B cell (primary cell): ENCODE results near the gene FAM3D. TPM values are rescaled to one million over a fixed set of nuclear protein-coding genes. Genes with fewer than 3 reads are reported as not detected.

ENCODE experiments used
- ATAC-seq: fragments of 200-7000 bp; cut with Tn5 transposase; one replicate; pipeline ENCODE4 v1.10.0; 2021; ENCODE audit warnings: low read depth, mild to moderate bottlenecking, moderate number of reproducible peaks, moderate library complexity
- CTCF ChIA-PET: fragments of 350-600 bp; sonication (Branson Sonifier 250); formaldehyde crosslinking; loops from one replicate; lab custom pipeline; 2021; ENCODE audit warnings: antibody characterized with exemption, inconsistent platforms; lab: Charles Lee
- POLR2A ChIA-PET: fragments of 350-600 bp; sonication (Branson Sonifier 250); formaldehyde crosslinking; loops from one replicate; lab custom pipeline; 2021; ENCODE audit warnings: antibody characterized with exemption; lab: Charles Lee
- DNase-seq: peaks from one replicate; pipeline ENCODE4 v3.0.0; 2013
- H2AFZ ChIP-seq: 2 replicates; pipeline ENCODE4 v1.6.1; 2012; ENCODE audit warnings: mild to moderate bottlenecking, low read depth, low read length; ENCODE audit not compliant: insufficient read depth, poor library complexity, severe bottlenecking
- H3K27ac ChIP-seq, 2 donors: 1 replicate in 1 of 2; 2 replicates in 1 of 2; pipeline ENCODE4 v1.5.1; 2012 to 2013; ENCODE audit warnings: low read length in 2 of 2, mild to moderate bottlenecking in 2 of 2, moderate library complexity in 1 of 2
- H3K27me3 ChIP-seq, 4 experiments: fragments of 200-600 bp in 1 of 4; sonication (generic) in 1 of 4; replicated peaks in 1 of 4; 1 replicate in 2 of 4; 2 replicates in 2 of 4; pipeline versions ENCODE4 v1.6.1 to v1.7.0; 2013 to 2016; ENCODE audit warnings: low read length in 3 of 4, mild to moderate bottlenecking in 2 of 4, mixed read lengths in 1 of 4, moderate library complexity in 1 of 4; ENCODE audit not compliant: insufficient read depth in 4 of 4, control insufficient read depth in 3 of 4; ENCODE audit errors: control extremely low read depth in 1 of 4
- H3K36me3 ChIP-seq, 2 experiments: replicated peaks in 1 of 2; 1 replicate in 1 of 2; 2 replicates in 1 of 2; pipeline versions ENCODE4 v1.6.1 to v1.7.1; 2013; ENCODE audit warnings: low read length in 1 of 2; ENCODE audit not compliant: insufficient read depth in 2 of 2, control insufficient read depth in 1 of 2; ENCODE audit errors: control extremely low read depth in 1 of 2, extremely low read depth in 1 of 2
- H3K4me1 ChIP-seq, 2 donors: fragments of 200-600 bp in 1 of 2; sonication (generic) in 1 of 2; 1 replicate in 1 of 2; 2 replicates in 1 of 2; pipeline versions ENCODE4 v1.5.1 to v1.6.1; 2013 to 2017; ENCODE audit warnings: low read length in 2 of 2; ENCODE audit not compliant: control insufficient read depth in 2 of 2, insufficient read depth in 2 of 2
- H3K4me2 ChIP-seq: replicated peaks from 2 replicates; pipeline ENCODE3; 2012; ENCODE audit warnings: mild to moderate bottlenecking, low read depth, low read length; ENCODE audit not compliant: poor library complexity, severe bottlenecking
- H3K4me3 ChIP-seq, 5 experiments: fragments of 200-600 bp in 1 of 5; sonication (generic) in 1 of 5; 1 replicate in 3 of 5; 2 replicates in 2 of 5; pipeline versions ENCODE4 v1.5.1 to v1.7.0; 2011 to 2016; ENCODE audit warnings: low read length in 4 of 5, mild to moderate bottlenecking in 4 of 5, low read depth in 2 of 5, control low read depth in 1 of 5, moderate library complexity in 1 of 5; ENCODE audit not compliant: insufficient read depth in 1 of 5; ENCODE audit errors: control extremely low read depth in 1 of 5, extremely low read depth in 1 of 5
- H3K79me2 ChIP-seq: fragments of 200-600 bp; sonication (generic); one replicate; pipeline ENCODE4 v1.6.0; 2016; ENCODE audit warnings: low read length; ENCODE audit not compliant: control insufficient read depth, insufficient read depth
- H3K9ac ChIP-seq: fragments of 200-600 bp; sonication (generic); 2 replicates; pipeline ENCODE4 v1.6.1; 2017; ENCODE audit warnings: mild to moderate bottlenecking, low read length, moderate library complexity
- H3K9me3 ChIP-seq, 3 donors: one replicate each; pipeline versions ENCODE4 v1.6.1 to v1.7.1; 2013; ENCODE audit warnings: low read length in 2 of 3; ENCODE audit not compliant: control insufficient read depth in 2 of 3, insufficient read depth in 1 of 3; ENCODE audit errors: control extremely low read depth in 1 of 3
- H4K20me1 ChIP-seq: 2 replicates; pipeline ENCODE4 v1.6.0; 2012; ENCODE audit warnings: mild to moderate bottlenecking, low read length; ENCODE audit not compliant: insufficient read depth, control insufficient read depth, poor library complexity, severe bottlenecking
- H3K27ac Mint-ChIP-seq: one replicate; pipeline ENCODE4 v1.8.0; 2021; ENCODE audit warnings: mixed read lengths
- H3K27me3 Mint-ChIP-seq: one replicate; pipeline ENCODE4 v1.8.0; 2021; ENCODE audit warnings: mixed read lengths
- H3K4me1 Mint-ChIP-seq: one replicate; pipeline ENCODE4 v1.8.0; 2021; ENCODE audit warnings: mixed read lengths
- H3K4me3 Mint-ChIP-seq: one replicate; pipeline ENCODE4 v1.8.0; 2021; ENCODE audit warnings: mixed read lengths
- H3K9me3 Mint-ChIP-seq: one replicate; pipeline ENCODE4 v1.8.0; 2022; ENCODE audit warnings: mixed read lengths; ENCODE audit not compliant: insufficient read depth
- CTCF ChIP-seq: fragments of 200-600 bp; IDR thresholded peaks from one replicate; pipeline ENCODE4 v1.8.0; 2022; ENCODE audit warnings: antibody characterized with exemption, mild to moderate bottlenecking
- EZH2 ChIP-seq: IDR thresholded peaks from 2 replicates; pipeline ENCODE4 v1.6.1; 2012; ENCODE audit warnings: borderline replicate concordance, low read depth, mild to moderate bottlenecking, moderate library complexity, low read length; ENCODE audit not compliant: insufficient read depth, poor library complexity, severe bottlenecking
- intact Hi-C: fragments of 100-400 bp; cut with micrococcal nuclease; formaldehyde crosslinking; loops from one replicate; pipeline ENCODE4 v1.10.0; 2022
- polyA plus RNA-seq: library from polyadenylated mRNA; depleted of rRNA; stranded (reverse); fragments of >200 nt; gene quantifications from 2 replicates; pipeline ENCODE4 v1.2.3, GENCODE V29; 2012
- total RNA-seq, 2 donors: library from RNA; stranded (reverse); fragments of 120-200 nt in 1 of 2; gene quantifications; 1 replicate in 1 of 2; 2 replicates in 1 of 2; pipeline versions ENCODE4 v1.2.3 to v1.2.4, GENCODE V29; 2013 to 2022

Gene FAM3D
- total and polyA plus RNA-seq, 2 donors (not counting 1 experiment from before 2014, with no cell fraction given): not detected

DNA sequence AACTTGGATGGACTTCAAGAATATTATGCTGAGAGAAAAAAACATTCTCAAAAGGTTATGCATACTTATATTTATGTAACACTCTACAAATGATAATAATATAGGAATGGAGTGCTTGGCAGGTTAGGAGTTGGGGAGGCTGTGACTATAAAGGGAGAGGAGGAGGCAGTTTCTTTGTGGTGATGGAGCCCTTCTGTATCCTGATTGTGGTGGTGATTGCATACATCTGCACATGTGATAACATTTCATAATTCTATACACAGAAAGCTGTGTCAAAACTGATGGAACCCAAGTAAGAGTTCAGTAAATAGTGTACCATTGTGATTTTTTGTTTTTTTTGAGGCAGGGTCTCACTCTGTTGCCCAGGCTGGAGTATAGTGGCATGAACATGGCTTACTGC, 31.7 kb upstream of the FAM3D start:
- CTCF ChIA-PET: no interaction called here
- Histone ChIP-seq H3K9ac (no peak overlapping the region), H3K27me3 (no peaks in the 10 kb centered on the region), H3K4me2 (no peak overlapping the region), H3K4me1 (no peaks in the 10 kb centered on the region), H3K79me2 (no peaks in the 10 kb centered on the region), H4K20me1 (no peaks in the 10 kb centered on the region), H3K4me3 (no peak overlapping the region), H3K36me3 (no peaks in the 10 kb centered on the region), H3K9me3 (no peaks in the 10 kb centered on the region), H2AFZ (no peak overlapping the region), H3K27ac (no peak overlapping the region)
- TF ChIP-seq CTCF: no peak
- no peak for TF ChIP-seq EZH2
- H3K4me3 Mint-ChIP-seq: no peak overlapping the region
- H3K27ac Mint-ChIP-seq: no peak overlapping the region
- intact Hi-C loops: no loop called here
- peaks cover 1% of the 10 kb centered on the region for H3K9me3 Mint-ChIP-seq
- H3K4me1 Mint-ChIP-seq: no peaks in the 10 kb centered on the region
- no peak for ATAC-seq
- POLR2A ChIA-PET: no interaction called here
- no peaks in the 10 kb centered on the region for H3K27me3 Mint-ChIP-seq
- DNase-seq: no peak

- CTCF ChIA-PET: interaction anchor here (1.2 kb wide), 1 partner anchor 68 kb away, joined by 3 read pairs; no protein-coding TSS in a partner anchor
- no peak for DNase-seq
- H3K9ac ChIP-seq: no peak overlapping the region
These were observed 31.0 kb upstream of the FAM3D start for GRCh38 chr3:58697561-58697960.

More at GRCh38 chr3:58697561-58697960, 31.0 kb upstream of the FAM3D start:
- H3K9me3 Mint-ChIP-seq: peaks cover 2% of the 10 kb centered on the region
- TF ChIP-seq CTCF (no peak), EZH2 (no peak)
- no peak for ATAC-seq
- no peaks in the 10 kb centered on the region for H3K79me2 ChIP-seq
- H3K4me3 ChIP-seq: no peak overlapping the region
- H3K9me3 ChIP-seq: peaks cover 0 to 1% (median 0%) of the 10 kb centered on the region in 3 donors
- H3K27me3 ChIP-seq: no peaks in the 10 kb centered on the region
- no peaks in the 10 kb centered on the region for H3K4me1 ChIP-seq
- intact Hi-C loops: no loop called here
- H3K27ac ChIP-seq: no peak overlapping the region
- no peaks in the 10 kb centered on the region for H4K20me1 ChIP-seq
- no peak overlapping the region for H3K4me2 ChIP-seq
- H3K27me3 Mint-ChIP-seq: no peaks in the 10 kb centered on the region
- POLR2A ChIA-PET: no interaction called here
- H3K36me3 ChIP-seq: no peaks in the 10 kb centered on the region
- H3K4me3 Mint-ChIP-seq: no peak overlapping the region
- H3K27ac Mint-ChIP-seq: no peak overlapping the region
- H2AFZ ChIP-seq: no peak overlapping the region
- no peaks in the 10 kb centered on the region for H3K4me1 Mint-ChIP-seq
